Neural cell (in vitro differentiated cells): Measurements from ENCODE around the gene OTULIN. TPM values are rescaled to one million over a fixed set of nuclear protein-coding genes. Genes with fewer than 3 reads are reported as not detected.

Source experiments
- H2AFZ ChIP-seq: fragments of 200-600, 300-800 bp; sonication (generic), shearing (Covaris generic); 2 replicates; pipeline ENCODE4 v1.6.0; 2014; ENCODE audit warnings: low read depth, mild to moderate bottlenecking, antibody characterized with exemption, low read length, moderate library complexity
- H3F3A ChIP-seq: fragments of 200-600 bp; shearing (Covaris generic); 2 replicates; pipeline ENCODE4 v1.6.1; 2016; ENCODE audit warnings: mild to moderate bottlenecking, moderate library complexity, mixed read lengths, antibody characterized with exemption, low read length; ENCODE audit not compliant: insufficient read depth, poor library complexity, severe bottlenecking
- H3K27ac ChIP-seq: fragments of 200-600, 300-800 bp; sonication (generic), shearing (Covaris generic); 2 replicates; pipeline ENCODE4 v1.5.1; 2014; ENCODE audit warnings: mild to moderate bottlenecking, low read length, moderate library complexity
- H3K27me3 ChIP-seq: fragments of 300-800, 200-600 bp; sonication (generic), shearing (Covaris generic); 2 replicates; pipeline ENCODE4 v1.6.0; 2014; ENCODE audit warnings: mild to moderate bottlenecking, low read depth, low read length, moderate library complexity; ENCODE audit not compliant: insufficient read depth
- H3K36me3 ChIP-seq: fragments of 300-800, 200-600 bp; sonication (generic), shearing (Covaris generic); 2 replicates; pipeline ENCODE4 v1.5.1; 2014; ENCODE audit warnings: mild to moderate bottlenecking, antibody characterized with exemption, low read length, moderate library complexity; ENCODE audit not compliant: insufficient read depth
- H3K4me2 ChIP-seq: fragments of 300-800, 200-600 bp; sonication (generic), shearing (Covaris generic); 2 replicates; pipeline ENCODE4 v1.6.0; 2014; ENCODE audit warnings: mild to moderate bottlenecking, low read length
- H3K4me3 ChIP-seq: fragments of 300-800, 200-600 bp; sonication (generic), shearing (Covaris generic); 2 replicates; pipeline ENCODE4 v1.5.1; 2014; ENCODE audit warnings: mild to moderate bottlenecking, low read length, moderate library complexity
- H3K79me2 ChIP-seq: fragments of 200-600 bp; shearing (Covaris generic); replicated peaks from 2 replicates; pipeline ENCODE4 v1.6.0; 2014; ENCODE audit warnings: mild to moderate bottlenecking, low read length, moderate library complexity; ENCODE audit not compliant: insufficient read depth
- H3K9ac ChIP-seq: fragments of 300-800, 200-600 bp; sonication (generic), shearing (Covaris generic); 2 replicates; pipeline ENCODE4 v1.6.1; 2016; ENCODE audit warnings: mild to moderate bottlenecking, low read length, mixed read lengths
- H3K9me2 ChIP-seq: fragments of 200-600 bp; shearing (Covaris generic); 2 replicates; pipeline ENCODE4 v1.6.1; 2016; ENCODE audit warnings: mild to moderate bottlenecking, low read length, mixed read lengths; ENCODE audit not compliant: insufficient read depth
- H3K9me3 ChIP-seq: fragments of 200-600, 300-800 bp; sonication (generic), shearing (Covaris generic); 2 replicates; pipeline ENCODE4 v1.6.1; 2016; ENCODE audit warnings: mild to moderate bottlenecking, mixed run types, low read length, moderate library complexity, mixed read lengths
- H4K20me1 ChIP-seq: fragments of 200-600 bp; shearing (Covaris generic); 2 replicates; pipeline ENCODE4 v1.6.1; 2016; ENCODE audit warnings: mild to moderate bottlenecking, mixed run types; ENCODE audit not compliant: insufficient read depth
- EP300 ChIP-seq: fragments of 450-650 bp; conservative IDR thresholded peaks from 2 replicates; pipeline ENCODE4 v1.6.1; 2014; ENCODE audit warnings: antibody characterized with exemption, mild to moderate bottlenecking, moderate library complexity; ENCODE audit not compliant: poor library complexity, severe bottlenecking
- EZH2 ChIP-seq: fragments of 200-600, 300-800 bp; shearing (Covaris generic), sonication (generic); IDR thresholded peaks from 2 replicates; pipeline ENCODE4 v1.6.1; 2014; ENCODE audit warnings: antibody characterized with exemption, low read length, borderline replicate concordance, mild to moderate bottlenecking; ENCODE audit not compliant: insufficient read depth, poor library complexity, severe bottlenecking
- MXI1 ChIP-seq: fragments of 450-650 bp; conservative IDR thresholded peaks from 2 replicates; pipeline ENCODE4 v1.6.1; 2014; ENCODE audit warnings: antibody characterized with exemption, mild to moderate bottlenecking; ENCODE audit not compliant: poor library complexity, severe bottlenecking
- POLR2AphosphoS5 ChIP-seq: IDR thresholded peaks from 2 replicates; pipeline ENCODE4 v1.6.1; 2012
- RAD21 ChIP-seq: fragments of 450-650 bp; conservative IDR thresholded peaks from 2 replicates; pipeline ENCODE4 v1.6.1; 2014; ENCODE audit warnings: antibody characterized with exemption, mild to moderate bottlenecking, moderate library complexity
- TAF1 ChIP-seq: IDR thresholded peaks from 2 replicates; pipeline ENCODE4 v1.6.1; 2012; ENCODE audit warnings: low read depth
- polyA plus RNA-seq: library from polyadenylated mRNA; depleted of rRNA; stranded (reverse); fragments of >200 nt; gene quantifications from 2 replicates; pipeline ENCODE4 v1.2.3, GENCODE V29; 2014
- TF ChIP-seq, protein P1 (sequence below): fragments of 450-650 bp; IDR thresholded peaks from 2 replicates; pipeline ENCODE4 v1.5.1; 2014; ENCODE audit warnings: antibody characterized with exemption, mild to moderate bottlenecking, moderate library complexity; ENCODE audit not compliant: poor library complexity, severe bottlenecking
- TF ChIP-seq, protein P2 (sequence below): IDR thresholded peaks from 2 replicates; pipeline ENCODE4 v1.6.1; 2012; ENCODE audit warnings: borderline replicate concordance

OTULIN gene
- polyA plus RNA-seq, 1 donor from 2014 or later, result 19.9 TPM

DNA sequence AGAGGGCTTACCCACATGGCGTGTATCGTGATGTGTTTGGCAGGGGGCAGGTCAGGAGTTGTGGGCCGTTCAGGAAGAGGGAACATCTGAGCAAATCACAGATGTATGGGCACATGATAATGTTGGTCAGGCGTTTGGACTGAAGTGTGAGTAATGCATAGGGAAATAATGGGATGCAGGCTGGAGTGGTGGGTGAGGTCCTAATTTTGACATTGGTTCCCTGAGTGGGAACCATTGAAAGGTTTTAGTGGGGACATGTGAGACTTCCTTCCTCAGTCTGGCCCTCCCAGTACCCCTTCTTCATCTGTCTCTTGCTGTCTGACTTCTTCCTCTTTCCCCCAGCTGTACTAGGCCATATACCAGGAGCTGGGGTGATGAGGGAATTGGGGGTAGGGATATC is 7.6 kb downstream of the OTULIN start:
- Histone ChIP-seq H3K27me3 (no peaks in the 10 kb centered on the region), H3K4me2 (no peak overlapping the region), H3K27ac (no peak overlapping the region), H3K36me3 (no peaks in the 10 kb centered on the region), H3K79me2 (peaks cover 17% of the 10 kb centered on the region), H3F3A (no peaks in the 10 kb centered on the region), H4K20me1 (no peaks in the 10 kb centered on the region), H3K9me2 (no peaks in the 10 kb centered on the region), H3K9me3 (no peaks in the 10 kb centered on the region), H3K9ac (no peak overlapping the region), H3K4me3 (no peak overlapping the region), H2AFZ (no peak overlapping the region)
- no peak for TF ChIP-seq EZH2
- no peak for TF ChIP-seq RAD21
- no peak for TF ChIP-seq MXI1
- TF ChIP-seq, protein P1, sequence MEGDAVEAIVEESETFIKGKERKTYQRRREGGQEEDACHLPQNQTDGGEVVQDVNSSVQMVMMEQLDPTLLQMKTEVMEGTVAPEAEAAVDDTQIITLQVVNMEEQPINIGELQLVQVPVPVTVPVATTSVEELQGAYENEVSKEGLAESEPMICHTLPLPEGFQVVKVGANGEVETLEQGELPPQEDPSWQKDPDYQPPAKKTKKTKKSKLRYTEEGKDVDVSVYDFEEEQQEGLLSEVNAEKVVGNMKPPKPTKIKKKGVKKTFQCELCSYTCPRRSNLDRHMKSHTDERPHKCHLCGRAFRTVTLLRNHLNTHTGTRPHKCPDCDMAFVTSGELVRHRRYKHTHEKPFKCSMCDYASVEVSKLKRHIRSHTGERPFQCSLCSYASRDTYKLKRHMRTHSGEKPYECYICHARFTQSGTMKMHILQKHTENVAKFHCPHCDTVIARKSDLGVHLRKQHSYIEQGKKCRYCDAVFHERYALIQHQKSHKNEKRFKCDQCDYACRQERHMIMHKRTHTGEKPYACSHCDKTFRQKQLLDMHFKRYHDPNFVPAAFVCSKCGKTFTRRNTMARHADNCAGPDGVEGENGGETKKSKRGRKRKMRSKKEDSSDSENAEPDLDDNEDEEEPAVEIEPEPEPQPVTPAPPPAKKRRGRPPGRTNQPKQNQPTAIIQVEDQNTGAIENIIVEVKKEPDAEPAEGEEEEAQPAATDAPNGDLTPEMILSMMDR, result no peak

DNA sequence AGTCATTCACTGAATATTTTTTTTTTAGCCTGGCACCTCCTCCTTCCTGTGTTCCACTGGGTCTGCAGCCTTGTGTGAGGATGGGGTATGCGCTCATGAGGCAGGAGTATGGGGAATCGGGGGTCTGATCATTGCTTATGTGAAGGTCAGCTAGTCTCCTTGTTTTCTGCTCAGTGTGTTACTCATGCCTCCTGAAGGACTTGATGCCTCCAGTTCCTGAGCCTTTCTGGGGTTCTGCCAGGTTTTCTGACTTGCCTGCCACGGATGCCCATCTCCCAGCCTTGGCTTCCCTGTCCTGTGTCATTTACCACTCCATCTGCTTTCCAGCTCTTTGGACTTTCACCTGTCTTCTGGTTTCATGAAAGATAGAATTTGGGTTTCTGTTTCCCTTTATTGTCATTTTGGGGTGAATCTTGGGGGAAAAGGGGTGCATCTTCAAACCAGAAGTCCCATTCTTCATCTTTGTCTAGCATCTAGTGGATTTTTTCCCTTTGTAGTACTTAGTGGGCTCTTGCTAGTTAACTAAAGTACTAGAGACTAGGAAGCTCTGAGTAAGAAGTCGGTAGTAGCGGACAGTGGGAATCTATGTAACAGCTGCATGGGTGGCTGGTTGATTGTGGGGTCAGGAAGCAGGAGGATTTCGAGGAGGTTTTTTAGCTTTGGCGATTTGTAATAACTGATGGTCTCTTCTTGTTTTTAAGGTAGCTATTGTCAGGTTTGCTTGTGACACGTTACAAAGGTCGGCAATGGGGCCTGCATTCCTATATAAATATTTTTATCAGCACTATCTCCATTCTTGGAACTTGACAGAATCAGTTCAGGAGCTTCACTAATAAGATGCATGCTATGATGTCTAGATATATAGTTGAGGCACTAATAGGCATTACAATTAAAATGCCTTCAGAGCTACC is 8.2 kb downstream of the OTULIN start:
- Histone ChIP-seq H2AFZ (no peak overlapping the region), H4K20me1 (no peaks in the 10 kb centered on the region), H3K4me3 (no peak overlapping the region), H3K36me3 (no peaks in the 10 kb centered on the region), H3K9me2 (no peaks in the 10 kb centered on the region), H3K27ac (no peak overlapping the region), H3K79me2 (peaks cover 11% of the 10 kb centered on the region), H3K4me2 (no peak overlapping the region), H3F3A (no peaks in the 10 kb centered on the region), H3K9ac (no peak overlapping the region), H3K9me3 (no peaks in the 10 kb centered on the region), H3K27me3 (no peaks in the 10 kb centered on the region)
- TF ChIP-seq TAF1 (no peak), EP300 (no peak), POLR2AphosphoS5 (no peak)
- TF ChIP-seq, protein P1, result no peak

DNA sequence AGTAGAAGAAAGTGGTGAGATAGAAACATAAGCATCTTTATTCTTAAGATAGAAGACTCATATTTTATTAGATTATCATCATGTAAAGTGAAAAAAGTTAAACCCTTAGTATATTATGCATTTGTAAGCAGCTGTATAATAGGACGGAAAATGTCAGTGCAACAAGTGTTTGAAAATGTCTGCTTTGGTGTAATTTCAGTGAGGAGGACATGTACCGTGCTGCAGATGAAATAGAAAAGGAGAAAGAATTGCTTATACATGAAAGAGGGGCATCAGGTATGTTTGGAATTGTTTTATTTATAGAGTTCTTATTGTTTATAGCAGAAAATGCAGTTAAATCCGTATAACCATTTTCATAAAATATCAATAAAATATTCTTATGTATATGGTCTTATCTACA is 8.9 kb downstream of the OTULIN start:
- H3K9ac ChIP-seq, result no peak overlapping the region
- no peaks in the 10 kb centered on the region for H3K36me3 ChIP-seq
- no peak overlapping the region for H3K4me2 ChIP-seq
- no peaks in the 10 kb centered on the region for H3K9me2 ChIP-seq
- H4K20me1 ChIP-seq, result no peaks in the 10 kb centered on the region
- H2AFZ ChIP-seq, result no peak overlapping the region
- TF ChIP-seq MXI1, result no peak
- no peak for TF ChIP-seq EP300
- TF ChIP-seq, protein P2, sequence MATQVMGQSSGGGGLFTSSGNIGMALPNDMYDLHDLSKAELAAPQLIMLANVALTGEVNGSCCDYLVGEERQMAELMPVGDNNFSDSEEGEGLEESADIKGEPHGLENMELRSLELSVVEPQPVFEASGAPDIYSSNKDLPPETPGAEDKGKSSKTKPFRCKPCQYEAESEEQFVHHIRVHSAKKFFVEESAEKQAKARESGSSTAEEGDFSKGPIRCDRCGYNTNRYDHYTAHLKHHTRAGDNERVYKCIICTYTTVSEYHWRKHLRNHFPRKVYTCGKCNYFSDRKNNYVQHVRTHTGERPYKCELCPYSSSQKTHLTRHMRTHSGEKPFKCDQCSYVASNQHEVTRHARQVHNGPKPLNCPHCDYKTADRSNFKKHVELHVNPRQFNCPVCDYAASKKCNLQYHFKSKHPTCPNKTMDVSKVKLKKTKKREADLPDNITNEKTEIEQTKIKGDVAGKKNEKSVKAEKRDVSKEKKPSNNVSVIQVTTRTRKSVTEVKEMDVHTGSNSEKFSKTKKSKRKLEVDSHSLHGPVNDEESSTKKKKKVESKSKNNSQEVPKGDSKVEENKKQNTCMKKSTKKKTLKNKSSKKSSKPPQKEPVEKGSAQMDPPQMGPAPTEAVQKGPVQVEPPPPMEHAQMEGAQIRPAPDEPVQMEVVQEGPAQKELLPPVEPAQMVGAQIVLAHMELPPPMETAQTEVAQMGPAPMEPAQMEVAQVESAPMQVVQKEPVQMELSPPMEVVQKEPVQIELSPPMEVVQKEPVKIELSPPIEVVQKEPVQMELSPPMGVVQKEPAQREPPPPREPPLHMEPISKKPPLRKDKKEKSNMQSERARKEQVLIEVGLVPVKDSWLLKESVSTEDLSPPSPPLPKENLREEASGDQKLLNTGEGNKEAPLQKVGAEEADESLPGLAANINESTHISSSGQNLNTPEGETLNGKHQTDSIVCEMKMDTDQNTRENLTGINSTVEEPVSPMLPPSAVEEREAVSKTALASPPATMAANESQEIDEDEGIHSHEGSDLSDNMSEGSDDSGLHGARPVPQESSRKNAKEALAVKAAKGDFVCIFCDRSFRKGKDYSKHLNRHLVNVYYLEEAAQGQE, result no peak
- TF ChIP-seq RAD21, result no peak
- TF ChIP-seq, protein P1, result no peak
- H3K9me3 ChIP-seq, result no peaks in the 10 kb centered on the region
- peaks cover 4% of the 10 kb centered on the region for H3K79me2 ChIP-seq
- no peaks in the 10 kb centered on the region for H3F3A ChIP-seq
- H3K27me3 ChIP-seq, result no peaks in the 10 kb centered on the region
- H3K4me3 ChIP-seq, result no peak overlapping the region
- H3K27ac ChIP-seq, result no peak overlapping the region
